ENCODE measurements around the gene TSEN54.

TSEN54 gene

GRCh38 chr17:75524269-75524969 lies 8.1 kb downstream of the TSEN54 start:
- H3K36me3 ChIP-seq (ENCODE audit: insufficient read depth, low read length), result peaks cover 4% of the 10 kb centered on the region

GRCh38 chr17:75524970-75525805 lies 8.9 kb downstream of the TSEN54 start, which contains the start of gene LLGL2:
Gene LLGL2 (plus strand): TSS chr17:75525697. CDS start chr17:75543427, 17,730 bp downstream.
- Histone ChIP-seq H3K9ac (ENCODE audit: low read depth, low read length) (no peak within 1 kb of the TSS), H3K4me3 (ENCODE audit: low read length) (peak within 1 kb of the TSS; percentile 67), H3K4me1 (ENCODE audit: control insufficient read depth, insufficient read depth, low read length) (peaks cover 10% of the 10 kb centered on the region), H3K27me3 (ENCODE audit: control insufficient read depth, insufficient read depth, low read length) (peaks cover 15% of the 10 kb centered on the region), H3K36me3 (ENCODE audit: insufficient read depth, low read length) (peaks cover 4% of the 10 kb centered on the region), H3K4me2 (ENCODE audit: low read length) (peak within 1 kb of the TSS; percentile 92), H3K9me3 (replicated peaks; ENCODE audit: low read length) (no peaks in the 10 kb centered on the region)

More at GRCh38 chr17:75524269-75524969, 8.1 kb downstream of the TSEN54 start:
- Histone ChIP-seq H3K9ac (ENCODE audit: low read depth, low read length) (no peak overlapping the region), H3K9me3 (replicated peaks; ENCODE audit: low read length) (no peaks in the 10 kb centered on the region), H3K27me3 (ENCODE audit: control insufficient read depth, insufficient read depth, low read length) (peaks cover 15% of the 10 kb centered on the region), H3K4me1 (ENCODE audit: control insufficient read depth, insufficient read depth, low read length) (peaks cover 10% of the 10 kb centered on the region), H3K4me3 (ENCODE audit: low read length) (no peak overlapping the region), H3K4me2 (ENCODE audit: low read length) (peak overlapping the region; percentile 92)

GRCh38 chr17:75525806-75526554 lies 9.7 kb downstream of the TSEN54 start:
- Histone ChIP-seq H3K9me3 (replicated peaks; ENCODE audit: low read length) (no peaks in the 10 kb centered on the region), H3K9ac (ENCODE audit: low read depth, low read length) (no peak overlapping the region), H3K27me3 (ENCODE audit: control insufficient read depth, insufficient read depth, low read length) (peaks cover 15% of the 10 kb centered on the region), H3K4me2 (ENCODE audit: low read length) (peak overlapping the region; percentile 92), H3K36me3 (ENCODE audit: insufficient read depth, low read length) (peaks cover 4% of the 10 kb centered on the region), H3K4me1 (ENCODE audit: control insufficient read depth, insufficient read depth, low read length) (peaks cover 10% of the 10 kb centered on the region), H3K4me3 (ENCODE audit: low read length) (peak overlapping the region; percentile 67)

GRCh38 chr17:75526555-75527270 lies 10.4 kb downstream of the TSEN54 start:
- Histone ChIP-seq H3K4me2 (ENCODE audit: low read length) (no peak overlapping the region), H3K27me3 (ENCODE audit: control insufficient read depth, insufficient read depth, low read length) (peaks cover 18% of the 10 kb centered on the region), H3K9ac (ENCODE audit: low read depth, low read length) (no peak overlapping the region), H3K4me3 (ENCODE audit: low read length) (no peak overlapping the region), H3K36me3 (ENCODE audit: insufficient read depth, low read length) (peaks cover 4% of the 10 kb centered on the region), H3K9me3 (replicated peaks; ENCODE audit: low read length) (no peaks in the 10 kb centered on the region), H3K4me1 (ENCODE audit: control insufficient read depth, insufficient read depth, low read length) (peaks cover 14% of the 10 kb centered on the region)

DNA sequence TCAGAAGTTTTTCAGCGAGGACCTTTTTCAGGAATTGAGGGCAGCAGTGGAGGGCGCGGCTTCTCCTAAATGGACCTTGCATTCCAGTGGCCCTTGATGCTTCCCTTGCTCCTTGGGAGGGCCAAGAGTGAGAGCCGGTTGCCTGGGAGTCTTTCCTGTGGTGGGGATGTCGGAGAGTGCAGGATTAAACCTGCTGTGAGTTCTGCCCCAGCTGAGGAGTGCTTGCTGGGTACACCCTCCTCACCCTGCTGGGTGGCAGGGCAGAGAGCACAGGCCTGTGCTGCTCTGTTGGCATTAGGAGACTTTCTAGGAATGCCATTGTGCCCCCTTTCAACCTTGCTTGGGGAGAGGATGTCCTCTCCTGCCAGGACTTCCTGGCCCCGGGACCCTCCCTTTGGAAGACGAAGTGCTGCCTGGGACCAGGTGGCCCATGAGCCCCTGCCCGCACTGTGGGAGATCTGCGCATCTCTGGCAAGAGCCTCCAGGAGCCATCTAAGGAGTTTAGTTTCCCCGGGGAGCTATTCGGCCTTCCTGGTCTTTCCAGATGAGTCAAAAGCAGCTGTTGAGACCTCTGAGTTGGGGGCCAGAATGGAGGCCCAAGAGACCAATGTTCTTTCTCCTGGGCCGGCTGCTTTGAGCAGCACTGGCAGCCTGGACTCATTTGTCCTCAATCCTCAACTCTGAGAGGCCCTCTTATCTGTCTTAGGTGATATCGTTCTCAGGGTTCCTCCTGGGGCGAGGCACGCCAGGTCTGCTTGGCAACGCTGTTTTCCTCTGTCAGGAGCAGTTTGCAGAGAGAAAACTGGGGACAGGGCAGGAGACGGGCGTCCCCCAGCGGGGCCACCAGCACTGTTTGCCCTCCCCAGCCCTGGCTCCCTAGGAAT lies 14.8 kb downstream of the TSEN54 start:
- no peaks in the 10 kb centered on the region for H3K9me3 ChIP-seq (replicated peaks; ENCODE audit: low read length)
- H3K36me3 ChIP-seq (ENCODE audit: insufficient read depth, low read length), result no peaks in the 10 kb centered on the region
- no peak overlapping the region for H3K4me3 ChIP-seq (ENCODE audit: low read length)
- H3K9ac ChIP-seq (ENCODE audit: low read depth, low read length), result no peak overlapping the region
- peaks cover 27% of the 10 kb centered on the region for H3K27me3 ChIP-seq (ENCODE audit: control insufficient read depth, insufficient read depth, low read length)
- H3K4me1 ChIP-seq (ENCODE audit: control insufficient read depth, insufficient read depth, low read length), result peaks cover 6% of the 10 kb centered on the region
- H3K4me2 ChIP-seq (ENCODE audit: low read length), result no peak overlapping the region

- H3K36me3 ChIP-seq (ENCODE audit: insufficient read depth, low read length), result no peaks in the 10 kb centered on the region
- no peak overlapping the region for H3K9ac ChIP-seq (ENCODE audit: low read depth, low read length)
- no peaks in the 10 kb centered on the region for H3K9me3 ChIP-seq (replicated peaks; ENCODE audit: low read length)
- H3K4me3 ChIP-seq (ENCODE audit: low read length), result no peak overlapping the region
- peaks cover 4% of the 10 kb centered on the region for H3K4me1 ChIP-seq (ENCODE audit: control insufficient read depth, insufficient read depth, low read length)
- H3K4me2 ChIP-seq (ENCODE audit: low read length), result no peak overlapping the region
- peaks cover 25% of the 10 kb centered on the region for H3K27me3 ChIP-seq (ENCODE audit: control insufficient read depth, insufficient read depth, low read length)
Measured at GRCh38 chr17:75531721-75532072, 15.4 kb downstream of the TSEN54 start.

DNA sequence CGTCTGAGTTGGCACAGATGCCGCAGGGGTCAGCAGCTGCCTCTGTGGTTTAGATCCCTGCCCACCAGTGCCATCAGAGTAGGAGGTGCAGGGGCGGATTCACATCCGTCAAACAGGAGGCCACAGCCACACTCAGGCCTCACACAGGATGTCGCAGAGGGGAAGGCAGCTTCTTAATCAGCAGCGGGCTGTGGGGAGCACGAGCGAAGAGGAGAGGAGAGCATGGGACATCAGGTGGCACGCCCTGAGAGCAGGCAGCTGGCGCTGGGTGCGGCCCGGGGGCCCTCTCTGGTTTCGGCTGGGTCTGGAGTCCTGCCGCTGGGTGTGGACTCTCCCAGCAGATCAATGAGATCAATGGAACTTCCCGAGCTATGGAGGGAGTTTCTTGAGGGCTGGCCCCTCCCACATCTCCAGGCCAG lies 18.8 kb downstream of the TSEN54 start:
- H3K9me3 ChIP-seq (replicated peaks; ENCODE audit: low read length), result no peaks in the 10 kb centered on the region
- H3K9ac ChIP-seq (ENCODE audit: low read depth, low read length), result no peak overlapping the region
- H3K27me3 ChIP-seq (ENCODE audit: control insufficient read depth, insufficient read depth, low read length), result peaks cover 34% of the 10 kb centered on the region
- H3K4me3 ChIP-seq (ENCODE audit: low read length), result no peak overlapping the region
- no peaks in the 10 kb centered on the region for H3K36me3 ChIP-seq (ENCODE audit: insufficient read depth, low read length)
- no peak overlapping the region for H3K4me2 ChIP-seq (ENCODE audit: low read length)
- H3K4me1 ChIP-seq (ENCODE audit: control insufficient read depth, insufficient read depth, low read length), result peaks cover 4% of the 10 kb centered on the region

- peaks cover 42% of the 10 kb centered on the region for H3K27me3 ChIP-seq (ENCODE audit: control insufficient read depth, insufficient read depth, low read length)
- H3K36me3 ChIP-seq (ENCODE audit: insufficient read depth, low read length), result no peaks in the 10 kb centered on the region
- no peaks in the 10 kb centered on the region for H3K9me3 ChIP-seq (replicated peaks; ENCODE audit: low read length)
- no peak overlapping the region for H3K4me3 ChIP-seq (ENCODE audit: low read length)
- H3K4me2 ChIP-seq (ENCODE audit: low read length), result no peak overlapping the region
- no peak overlapping the region for H3K9ac ChIP-seq (ENCODE audit: low read depth, low read length)
- H3K4me1 ChIP-seq (ENCODE audit: control insufficient read depth, insufficient read depth, low read length), result peaks cover 4% of the 10 kb centered on the region
Measured at GRCh38 chr17:75535871-75536270, 19.5 kb downstream of the TSEN54 start.

DNA sequence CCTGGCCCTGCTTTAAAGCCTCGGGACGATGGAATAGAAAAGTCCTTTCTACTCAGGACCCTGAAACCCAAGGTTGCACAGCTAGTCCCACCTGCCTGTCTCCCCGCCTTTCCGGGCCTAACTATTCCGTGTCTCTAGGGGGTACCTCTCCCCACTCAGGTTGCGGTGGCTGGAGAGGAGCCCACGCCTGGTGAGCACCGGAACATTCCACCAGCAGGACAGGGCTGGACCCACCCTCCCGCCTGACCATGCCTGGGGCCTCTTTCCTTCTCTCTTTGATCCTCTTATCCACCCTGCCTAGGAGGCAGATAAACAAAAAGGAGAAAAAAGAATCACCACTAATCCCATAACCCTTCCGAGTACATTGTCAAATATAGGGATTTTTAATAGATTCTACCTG lies 20.0 kb downstream of the TSEN54 start:
- no peak overlapping the region for H3K9ac ChIP-seq (ENCODE audit: low read depth, low read length)
- peaks cover 42% of the 10 kb centered on the region for H3K27me3 ChIP-seq (ENCODE audit: control insufficient read depth, insufficient read depth, low read length)
- H3K4me1 ChIP-seq (ENCODE audit: control insufficient read depth, insufficient read depth, low read length), result peaks cover 4% of the 10 kb centered on the region
- H3K9me3 ChIP-seq (replicated peaks; ENCODE audit: low read length), result no peaks in the 10 kb centered on the region
- H3K4me3 ChIP-seq (ENCODE audit: low read length), result no peak overlapping the region
- H3K4me2 ChIP-seq (ENCODE audit: low read length), result no peak overlapping the region
- H3K36me3 ChIP-seq (ENCODE audit: insufficient read depth, low read length), result no peaks in the 10 kb centered on the region

DNA sequence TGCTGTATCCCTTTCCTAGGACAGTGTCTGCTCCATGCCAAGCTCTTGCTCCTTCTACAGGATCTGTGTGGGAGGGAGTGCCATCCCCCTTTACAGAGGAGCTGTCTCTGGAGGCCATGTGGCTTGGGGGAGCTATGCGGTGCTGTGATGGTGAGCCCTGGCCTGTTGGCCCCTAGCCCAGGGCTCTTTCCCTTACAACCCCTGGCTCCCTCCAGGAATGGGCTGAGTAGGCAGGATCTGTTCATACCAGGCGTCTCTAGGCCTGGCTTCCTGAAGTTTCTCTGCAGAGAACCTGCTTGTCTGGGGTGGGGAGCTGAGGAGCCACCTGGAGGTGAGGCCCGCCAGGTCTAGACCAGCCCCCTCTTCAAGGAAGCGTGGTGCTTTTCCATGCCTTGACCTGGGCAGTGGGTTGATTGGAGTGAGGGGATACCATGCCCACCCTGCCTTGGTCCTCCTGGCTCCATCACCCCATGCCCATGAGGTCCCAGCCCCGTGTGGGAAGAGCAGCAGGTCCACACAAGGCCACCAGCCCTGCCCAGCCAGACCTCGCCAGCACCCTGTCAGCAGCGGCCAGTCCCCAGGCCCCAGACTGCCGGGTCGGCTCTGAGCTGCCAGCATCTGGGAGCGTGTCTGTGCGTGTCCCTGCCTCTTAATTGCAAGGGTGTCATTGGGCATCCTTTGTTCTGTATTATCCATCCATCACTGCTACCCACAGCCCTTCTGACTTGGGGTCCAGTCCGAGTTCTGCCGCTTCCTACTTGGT lies 23.8 kb downstream of the TSEN54 start:
- no peaks in the 10 kb centered on the region for H3K36me3 ChIP-seq (ENCODE audit: insufficient read depth, low read length)
- H3K4me1 ChIP-seq (ENCODE audit: control insufficient read depth, insufficient read depth, low read length), result no peaks in the 10 kb centered on the region
- H3K27me3 ChIP-seq (ENCODE audit: control insufficient read depth, insufficient read depth, low read length), result peaks cover 57% of the 10 kb centered on the region
- H3K9ac ChIP-seq (ENCODE audit: low read depth, low read length), result no peak overlapping the region
- H3K9me3 ChIP-seq (replicated peaks; ENCODE audit: low read length), result no peaks in the 10 kb centered on the region
- H3K4me2 ChIP-seq (ENCODE audit: low read length), result no peak overlapping the region
- no peak overlapping the region for H3K4me3 ChIP-seq (ENCODE audit: low read length)

Data from skeletal muscle satellite cell (primary cell).